SK-N-SH treated with all-trans-retinoic acid at 6 μM for 48 hours (cell line): Measurements from ENCODE around the gene TBXA2R.

Source experiments
- ATAC-seq: fragments of 200-7000 bp; cut with Tn5 transposase; 3 replicates; pipeline ENCODE4 v1.9.1; 2020; ENCODE audit warnings: mild to moderate bottlenecking, moderate library complexity
- ARNTL ChIP-seq: fragments of 450-650 bp; formaldehyde crosslinking; IDR thresholded peaks from 2 replicates; pipeline ENCODE4 v1.5.0; 2020; ENCODE audit warnings: low read depth, mild to moderate bottlenecking, moderate library complexity, borderline replicate concordance
- BACH2 ChIP-seq: fragments of 250-450 bp; sonication (Bioruptor Pico); IDR thresholded peaks from 2 replicates; pipeline ENCODE4 v1.9.0; 2021; ENCODE audit warnings: mild to moderate bottlenecking, borderline replicate concordance
- CSDC2 ChIP-seq: fragments of 250-450 bp; sonication (Bioruptor Pico); IDR thresholded peaks from 2 replicates; pipeline ENCODE4 v1.5.0; 2020; ENCODE audit warnings: mild to moderate bottlenecking, moderate library complexity
- CSRNP3 ChIP-seq: fragments of 250-450 bp; sonication (Bioruptor Pico); IDR thresholded peaks from 2 replicates; pipeline ENCODE4 v1.5.1; 2021; ENCODE audit warnings: mild to moderate bottlenecking, moderate library complexity
- ESRRG ChIP-seq: fragments of 250-450 bp; sonication (Bioruptor Pico); IDR thresholded peaks from 2 replicates; pipeline ENCODE4 v1.6.1; 2021; ENCODE audit warnings: mild to moderate bottlenecking
- ISL1 ChIP-seq: fragments of 250-450 bp; sonication (Bioruptor Pico); IDR thresholded peaks from 2 replicates; pipeline ENCODE4 v2.1.2; 2022; ENCODE audit warnings: mild to moderate bottlenecking, moderate library complexity
- OSR1 ChIP-seq: fragments of 250-450 bp; sonication (Bioruptor Pico); IDR thresholded peaks from 2 replicates; pipeline ENCODE4 v1.8.0; 2022; ENCODE audit warnings: moderate library complexity, mild to moderate bottlenecking, inconsistent platforms
- PPARA ChIP-seq: fragments of 250-450 bp; sonication (Bioruptor Pico); IDR thresholded peaks from 2 replicates; pipeline ENCODE4 v1.5.0; 2020; ENCODE audit warnings: mild to moderate bottlenecking, borderline replicate concordance
- RARB ChIP-seq: fragments of 250-450 bp; sonication (Bioruptor Pico); IDR thresholded peaks from 2 replicates; pipeline ENCODE4 v1.8.0; 2021; ENCODE audit warnings: mild to moderate bottlenecking, moderate library complexity
- SNAI2 ChIP-seq: fragments of 250-450 bp; sonication (Bioruptor Pico); IDR thresholded peaks from 2 replicates; pipeline ENCODE4 v1.5.0; 2020; ENCODE audit warnings: mild to moderate bottlenecking, moderate library complexity
- TCF4 ChIP-seq: fragments of 250-450 bp; sonication (Bioruptor Pico); IDR thresholded peaks from 2 replicates; pipeline ENCODE4 v1.8.0; 2021; ENCODE audit warnings: mild to moderate bottlenecking, moderate library complexity, borderline replicate concordance
- TOX ChIP-seq: fragments of 250-450 bp; sonication (Bioruptor Pico); IDR thresholded peaks from 2 replicates; pipeline ENCODE4 v1.8.0; 2021; ENCODE audit warnings: mild to moderate bottlenecking, moderate library complexity, borderline replicate concordance
- TSHZ2 ChIP-seq: fragments of 250-450 bp; sonication (Bioruptor Pico); IDR thresholded peaks from 2 replicates; pipeline ENCODE4 v1.5.0; 2020; ENCODE audit warnings: mild to moderate bottlenecking, moderate library complexity
- ZC3H10 ChIP-seq: fragments of 250-450 bp; sonication (Bioruptor Pico); IDR thresholded peaks from 2 replicates; pipeline ENCODE4 v1.5.1; 2021; ENCODE audit warnings: mild to moderate bottlenecking, moderate library complexity
- ZFP3 ChIP-seq: fragments of 250-450 bp; sonication (Bioruptor Pico); IDR thresholded peaks from 2 replicates; pipeline ENCODE4 v1.5.0; 2020; ENCODE audit warnings: mild to moderate bottlenecking, moderate library complexity
- ZFP30 ChIP-seq: fragments of 450-650 bp; formaldehyde crosslinking; IDR thresholded peaks from 2 replicates; pipeline ENCODE4 v1.5.0; 2022; ENCODE audit warnings: mild to moderate bottlenecking, moderate library complexity
- ZNF565 ChIP-seq: fragments of 450-650 bp; formaldehyde crosslinking; conservative IDR thresholded peaks from 2 replicates; pipeline ENCODE4 v1.5.0; 2020; ENCODE audit warnings: low read depth, mild to moderate bottlenecking, moderate library complexity
- ZNF70 ChIP-seq: fragments of 450-650 bp; formaldehyde crosslinking; IDR thresholded peaks from 2 replicates; pipeline ENCODE4 v1.5.0; 2020; ENCODE audit warnings: mild to moderate bottlenecking, moderate library complexity
- ZNF8 ChIP-seq: fragments of 450-650 bp; formaldehyde crosslinking; IDR thresholded peaks from 2 replicates; pipeline ENCODE4 v1.5.0; 2020; ENCODE audit warnings: mild to moderate bottlenecking, moderate library complexity
- TF ChIP-seq, protein P1 (sequence below): fragments of 250-450 bp; sonication (Bioruptor Pico); IDR thresholded peaks from 2 replicates; pipeline ENCODE4 v1.8.0; 2021; ENCODE audit warnings: low read depth, mild to moderate bottlenecking, moderate library complexity, borderline replicate concordance

Gene TBXA2R

GRCh38 chr19:3619631-3620012 is 12.9 kb upstream of the TBXA2R start:
- TF ChIP-seq, protein P1, sequence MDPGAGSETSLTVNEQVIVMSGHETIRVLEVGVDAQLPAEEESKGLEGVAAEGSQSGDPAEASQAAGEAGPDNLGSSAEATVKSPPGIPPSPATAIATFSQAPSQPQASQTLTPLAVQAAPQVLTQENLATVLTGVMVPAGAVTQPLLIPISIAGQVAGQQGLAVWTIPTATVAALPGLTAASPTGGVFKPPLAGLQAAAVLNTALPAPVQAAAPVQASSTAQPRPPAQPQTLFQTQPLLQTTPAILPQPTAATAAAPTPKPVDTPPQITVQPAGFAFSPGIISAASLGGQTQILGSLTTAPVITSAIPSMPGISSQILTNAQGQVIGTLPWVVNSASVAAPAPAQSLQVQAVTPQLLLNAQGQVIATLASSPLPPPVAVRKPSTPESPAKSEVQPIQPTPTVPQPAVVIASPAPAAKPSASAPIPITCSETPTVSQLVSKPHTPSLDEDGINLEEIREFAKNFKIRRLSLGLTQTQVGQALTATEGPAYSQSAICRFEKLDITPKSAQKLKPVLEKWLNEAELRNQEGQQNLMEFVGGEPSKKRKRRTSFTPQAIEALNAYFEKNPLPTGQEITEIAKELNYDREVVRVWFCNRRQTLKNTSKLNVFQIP (CRISPR knock-in tag): no peak
- TF ChIP-seq ESRRG (CRISPR knock-in tag): no peak
- TF ChIP-seq TSHZ2 (CRISPR knock-in tag): no peak
- no peak for TF ChIP-seq ZNF70 (CRISPR knock-in tag)
- TF ChIP-seq CSDC2 (CRISPR knock-in tag): no peak
- TF ChIP-seq BACH2 (CRISPR knock-in tag): no peak
- no peak for TF ChIP-seq SNAI2
- TF ChIP-seq ZFP30: no peak
- ATAC-seq: no peak

GRCh38 chr19:3618811-3619630 is 12.3 kb upstream of the TBXA2R start:
- ATAC-seq: no peak; the same call in 2 of the 3 replicates
- TF ChIP-seq, protein P1 (CRISPR knock-in tag): no peak
- TF ChIP-seq BACH2 (CRISPR knock-in tag) (no peak), ZNF8 (no peak), TCF4 (CRISPR knock-in tag) (no peak), ESRRG (CRISPR knock-in tag) (no peak), ZFP3 (CRISPR knock-in tag) (no peak), ZFP30 (no peak), OSR1 (CRISPR knock-in tag) (no peak)
- TF ChIP-seq, all 23 proteins: peak for 0

- ATAC-seq: peak; percentile 84
- TF ChIP-seq ISL1 (CRISPR knock-in tag) (no peak), TOX (CRISPR knock-in tag) (no peak), ARNTL (CRISPR knock-in tag) (no peak), ZNF565 (CRISPR knock-in tag) (no peak), RARB (no peak), PPARA (CRISPR knock-in tag) (no peak), ZNF8 (no peak), OSR1 (CRISPR knock-in tag) (no peak), BACH2 (CRISPR knock-in tag) (no peak), CSRNP3 (CRISPR knock-in tag) (no peak), SNAI2 (no peak), ZC3H10 (CRISPR knock-in tag) (no peak)
- TF ChIP-seq, protein P1 (CRISPR knock-in tag): no peak
These were observed 11.6 kb upstream of the TBXA2R start for GRCh38 chr19:3618144-3618810.
